HG03135 (cell line): ENCODE measurements around the gene RALGAPA1.
"Not testable (repeated sequence)": the region's sequence is repeated elsewhere in the genome, so short reads cannot be mapped to it uniquely, and the experiment has no call there.

ENCODE experiments used
- ATAC-seq: cut with Tn5 transposase; IDR thresholded peaks from one replicate; pipeline ENCODE4 v1.9.1; 2021; ENCODE audit warnings: mild to moderate bottlenecking, moderate library complexity; ENCODE audit not compliant: unreplicated experiment

RALGAPA1 gene

GRCh38 chr14:35704793-35705493, 104.2 kb downstream of the RALGAPA1 start:
- no peak for ATAC-seq

GRCh38 chr14:35701531-35701930, 107.6 kb downstream of the RALGAPA1 start:
- no peak for ATAC-seq

- ATAC-seq, result no peak
These were observed 109.2 kb downstream of the RALGAPA1 start for GRCh38 chr14:35699791-35700444.

GRCh38 chr14:35696575-35696974, 112.5 kb downstream of the RALGAPA1 start:
- ATAC-seq, result no peak

- ATAC-seq, result no peak
These were observed 113.0 kb downstream of the RALGAPA1 start for GRCh38 chr14:35696119-35696518.

GRCh38 chr14:35695647-35696046, 113.4 kb downstream of the RALGAPA1 start:
- ATAC-seq, result no peak

- ATAC-seq, result no peak
These were observed 114.0 kb downstream of the RALGAPA1 start for GRCh38 chr14:35695072-35695471.

DNA sequence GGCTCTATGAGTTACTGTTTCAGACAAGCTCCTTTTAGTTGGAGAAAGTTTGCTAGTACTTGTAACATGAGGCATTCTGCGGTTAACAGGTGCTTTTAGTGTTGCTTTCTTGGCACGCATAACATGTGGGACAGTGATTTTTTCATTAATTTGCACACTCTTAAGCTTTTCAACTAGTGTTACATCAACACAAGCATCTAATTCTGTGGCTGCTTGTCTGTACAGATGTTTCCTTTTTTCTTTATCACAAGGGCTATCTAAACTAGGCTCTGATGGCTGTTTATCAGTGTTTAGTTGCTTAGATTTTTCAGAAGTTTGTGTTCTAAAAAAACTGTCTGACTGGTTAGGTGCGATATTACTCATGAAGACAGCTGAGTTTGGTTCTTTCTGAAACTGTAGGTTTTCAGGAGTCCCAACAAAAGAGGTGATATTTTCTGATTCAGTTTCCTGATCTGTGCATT, 120.1 kb downstream of the RALGAPA1 start:
- ATAC-seq, result no peak

DNA sequence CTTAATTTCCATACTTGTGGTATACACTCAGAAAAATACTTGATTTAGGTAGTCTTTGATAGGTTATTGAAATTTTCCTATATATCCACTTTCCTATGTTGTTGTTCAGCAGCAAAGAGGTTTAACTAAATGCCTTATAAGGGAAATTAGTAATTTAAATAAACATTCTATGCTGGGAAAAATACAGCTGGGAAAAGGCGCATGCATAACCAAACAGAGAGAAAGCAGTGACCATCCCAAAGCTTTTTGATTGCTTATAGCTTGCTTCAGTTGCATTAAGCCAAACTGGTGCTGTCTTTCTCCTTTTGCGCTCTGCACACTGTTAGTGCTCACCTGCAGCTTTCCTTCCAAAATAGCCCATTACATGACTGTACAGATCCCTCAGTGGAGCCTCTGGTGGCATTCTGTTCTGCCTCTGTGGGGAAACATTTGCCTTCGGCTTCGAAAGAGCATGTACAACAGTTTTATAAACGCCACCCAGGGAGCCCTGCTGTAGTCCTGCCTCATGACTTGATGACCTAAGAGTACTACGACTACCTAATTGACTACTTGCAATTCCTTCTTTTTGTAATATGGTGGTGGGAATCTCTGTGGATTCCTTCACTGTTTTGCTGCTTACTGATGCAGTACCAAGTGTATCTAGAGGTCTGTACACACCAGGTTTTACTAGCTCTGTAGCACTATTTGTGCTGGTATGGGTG, 120.8 kb downstream of the RALGAPA1 start:
- no peak for ATAC-seq

DNA sequence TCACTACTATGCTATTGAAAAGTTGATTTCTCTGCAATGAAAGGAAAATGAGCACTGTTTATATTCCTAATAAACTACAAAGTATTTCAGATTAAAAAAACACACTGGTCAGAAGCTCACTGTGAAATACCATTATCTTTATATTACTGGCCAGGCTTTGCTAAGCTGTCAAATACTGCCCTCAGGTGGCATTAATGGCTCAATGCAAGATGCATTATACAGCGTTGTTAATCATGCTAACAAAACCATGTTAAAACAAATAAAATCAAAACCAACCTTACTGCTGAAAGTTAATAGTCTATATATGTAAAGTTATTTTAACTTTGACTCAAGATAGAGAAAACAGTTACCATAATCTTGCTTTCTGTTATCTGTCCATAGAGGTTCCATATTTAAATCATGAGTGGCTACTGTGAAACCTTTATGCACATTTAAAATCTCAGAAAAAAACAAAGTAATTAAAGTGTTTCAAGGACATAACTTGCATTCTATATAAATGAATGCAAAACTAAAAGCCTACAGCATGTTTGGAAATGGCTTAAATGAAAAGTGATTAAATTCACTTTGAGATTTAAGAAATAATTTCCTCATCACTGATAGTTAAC, 121.7 kb downstream of the RALGAPA1 start:
- no peak for ATAC-seq

- not testable (repeated sequence) for ATAC-seq
These were observed 125.4 kb downstream of the RALGAPA1 start for GRCh38 chr14:35683688-35684087.

DNA sequence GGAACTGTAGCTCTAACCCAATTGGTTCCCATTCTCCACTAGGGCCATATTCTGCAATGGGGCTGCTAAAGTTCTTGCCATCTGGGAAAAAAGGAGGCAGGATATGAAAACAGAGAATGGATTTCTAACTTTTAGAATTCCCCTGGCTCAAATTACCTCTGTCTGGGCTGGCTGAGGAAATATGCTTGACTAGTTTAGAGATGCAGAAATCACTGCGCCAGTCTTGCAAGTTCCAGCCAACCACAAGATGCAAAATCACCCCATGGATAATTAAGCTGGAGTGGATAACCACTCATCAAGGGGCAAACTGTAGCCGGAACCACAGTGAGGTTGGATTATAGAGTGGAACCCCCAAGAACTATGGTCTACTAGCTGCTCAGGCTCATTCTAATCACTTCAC, 126.3 kb downstream of the RALGAPA1 start:
- ATAC-seq, result no peak

- ATAC-seq, result no peak
These were observed 130.6 kb downstream of the RALGAPA1 start for GRCh38 chr14:35678403-35679028.

DNA sequence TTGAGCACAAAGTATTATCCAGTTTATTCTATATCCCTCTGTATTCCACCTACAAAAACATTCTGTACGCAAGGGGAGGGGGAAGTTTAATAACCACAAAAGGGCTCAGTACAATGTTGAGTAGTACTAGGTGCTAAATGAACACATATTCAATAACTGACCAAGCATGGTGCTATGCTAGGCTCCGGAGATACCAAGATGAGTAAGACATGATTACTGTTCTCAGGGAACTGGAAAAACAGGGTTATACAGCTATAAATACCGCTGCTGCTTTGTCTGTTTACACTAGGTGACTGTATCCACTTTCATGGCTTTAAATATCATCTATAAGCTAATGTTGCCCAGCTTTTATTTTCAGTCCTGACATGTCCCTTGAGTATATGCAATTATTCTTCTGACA, 139.3 kb downstream of the RALGAPA1 start:
- ATAC-seq, result no peak

DNA sequence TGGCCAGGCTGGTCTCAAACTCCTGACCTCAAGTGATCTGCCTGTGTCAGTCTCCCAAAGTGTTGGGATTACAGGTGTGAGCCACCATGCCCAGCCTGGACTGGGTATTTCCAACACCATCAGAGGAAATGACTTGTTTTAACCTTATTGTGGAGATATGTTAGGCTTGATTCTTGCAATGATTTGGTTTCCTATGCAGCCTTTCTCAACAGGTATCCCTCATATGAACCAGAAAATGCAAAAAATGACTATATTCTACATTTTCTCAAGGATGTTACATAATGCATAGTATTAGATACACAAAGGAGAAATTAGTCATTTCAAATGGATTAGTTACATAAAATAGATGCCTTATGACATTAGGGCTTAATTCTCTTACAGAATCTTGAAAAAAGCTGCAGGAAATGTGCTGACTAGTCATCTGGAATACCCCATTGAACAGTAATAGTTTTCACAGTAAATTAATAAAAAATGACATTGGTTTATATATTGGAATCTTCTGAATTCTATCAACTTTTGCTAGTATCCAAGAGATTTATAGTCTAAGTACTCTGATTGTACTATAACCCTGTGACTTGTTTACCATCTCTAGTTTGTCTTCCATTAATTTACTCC, 142.6 kb downstream of the RALGAPA1 start:
- ATAC-seq, result no peak

- no peak for ATAC-seq
These were observed 147.2 kb downstream of the RALGAPA1 start for GRCh38 chr14:35661875-35662274.

GRCh38 chr14:35653045-35653444, 156.1 kb downstream of the RALGAPA1 start:
- no peak for ATAC-seq

GRCh38 chr14:35643513-35643912, 165.6 kb downstream of the RALGAPA1 start:
- no peak for ATAC-seq

DNA sequence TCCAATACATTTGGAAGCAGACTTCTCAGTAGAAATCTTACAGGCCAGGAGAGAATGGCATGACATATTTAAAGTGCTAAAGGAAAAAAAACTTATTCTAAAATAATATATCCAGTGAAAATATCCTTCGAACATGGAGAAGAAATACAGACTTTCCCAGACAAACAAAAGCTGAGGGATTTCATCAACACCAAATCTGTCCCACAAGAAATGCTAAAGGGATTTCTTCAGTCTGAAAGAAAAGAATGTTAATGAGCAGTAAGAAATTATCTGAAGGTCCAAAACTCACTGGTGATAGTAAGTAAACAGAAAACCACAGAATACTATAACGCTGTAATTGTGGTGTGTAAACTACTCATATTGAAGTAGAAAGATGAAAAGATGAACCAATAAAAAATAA, 171.2 kb downstream of the RALGAPA1 start:
- ATAC-seq, result no peak

GRCh38 chr14:35637269-35637668, 171.8 kb downstream of the RALGAPA1 start:
- no peak for ATAC-seq

DNA sequence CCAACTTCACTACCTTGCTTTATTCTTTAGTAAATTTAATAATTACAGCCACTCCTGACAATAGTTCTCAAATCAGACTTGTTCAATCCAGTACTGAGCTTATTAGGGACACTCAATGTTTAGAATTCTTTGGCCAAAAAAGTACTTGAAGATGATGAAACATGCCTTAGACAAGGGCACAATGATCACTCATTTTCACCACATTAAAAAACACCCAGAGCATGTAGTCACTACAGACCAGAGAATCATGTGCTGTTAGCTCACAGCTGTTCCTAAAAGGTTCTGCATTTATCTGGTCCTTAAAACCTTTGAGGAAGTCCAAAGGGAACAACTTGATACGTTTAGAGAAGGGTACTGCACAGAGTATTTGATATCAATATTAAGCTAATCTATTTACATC, 176.4 kb downstream of the RALGAPA1 start:
- ATAC-seq, result no peak
